Measurements from ENCODE around the gene LRRN2. TPM values are rescaled to one million over a fixed set of nuclear protein-coding genes. Genes with fewer than 3 reads are reported as not detected.

LRRN2 gene
- total and polyA plus RNA-seq, 2 donors (not counting 3 experiments of a cell fraction or from before 2014, with no cell fraction given): not detected

GRCh38 chr1:204711947-204712701 is 26.6 kb upstream of the LRRN2 start:
- dilution Hi-C loops (cut with MboI; ENCODE audit: extremely low pct_ligation_motif_present, low sequenced_read_pairs): no loop called here
- H3K79me2 ChIP-seq (ENCODE audit: control insufficient read depth, insufficient read depth, low read length): no peaks in the 10 kb centered on the region
- POLR2A ChIA-PET: no interaction called here

More at GRCh38 chr1:204711947-204712701, 26.6 kb upstream of the LRRN2 start:
- no peak overlapping the region for H3K9ac ChIP-seq (replicated peaks; ENCODE audit: extremely low read depth, insufficient read depth, low read length)
- intact Hi-C loops (cut with micrococcal nuclease): no loop called here
- no peaks in the 10 kb centered on the region for H3K9me1 ChIP-seq (replicated peaks; ENCODE audit: control insufficient read depth, extremely low read depth, insufficient read depth, low read length)
- H2AFZ ChIP-seq (ENCODE audit: low read depth, low read length): no peak overlapping the region
- no peak overlapping the region for H3K4me2 ChIP-seq (ENCODE audit: insufficient read depth, low read length)
- H3K9me3 ChIP-seq (replicated peaks; ENCODE audit: control insufficient read depth, insufficient read depth, low read length): no peaks in the 10 kb centered on the region
- no peaks in the 10 kb centered on the region for H3K4me1 ChIP-seq (ENCODE audit: control insufficient read depth, extremely low read depth, insufficient read depth, low read length)
- H3K4me3 ChIP-seq (replicated peaks in 1 of 3; ENCODE audit: insufficient read depth in 1 of 3, low read depth in 1 of 3, low read length in 3 of 3): no peak overlapping the region
- no TSS peak for BruUV-seq (replicated peaks)
- DNase-seq (ENCODE audit: low read depth, low spot score): no peak
- TF ChIP-seq EZH2 (IDR thresholded peaks at IDR 0.05; ENCODE audit: borderline replicate concordance, low read depth, low read length, severe bottlenecking): no peak
- TF ChIP-seq MAX (IDR thresholded peaks at IDR 0.05; ENCODE audit: insufficient read depth, insufficient read length): no peak
- no peak for TF ChIP-seq POLR2AphosphoS5 (IDR thresholded peaks at IDR 0.05; ENCODE audit: insufficient read depth, low read depth, low read length)
- no peak for TF ChIP-seq GATA2 (IDR thresholded peaks at IDR 0.05; ENCODE audit: insufficient read depth, insufficient read length, low read depth, low read length)
- no peak for TF ChIP-seq POLR2A (IDR thresholded peaks at IDR 0.05; ENCODE audit: low read depth, low read length)
- TF ChIP-seq CTCF (IDR thresholded peaks at IDR 0.05; ENCODE audit: extremely low read depth in 1 of 2, insufficient read depth in 1 of 2, low read depth in 1 of 2, low read length in 2 of 2): no peak
- no peak for TF ChIP-seq FOS (IDR thresholded peaks at IDR 0.05; ENCODE audit: borderline replicate concordance, insufficient read depth, low read length)
- TF ChIP-seq MYC (IDR thresholded peaks at IDR 0.05; ENCODE audit: low read depth, low read length): no peak
- no peak for TF ChIP-seq JUN (IDR thresholded peaks at IDR 0.05; ENCODE audit: borderline replicate concordance, insufficient read depth, insufficient read length, low read depth)
- no peaks in the 10 kb centered on the region for H3K36me3 ChIP-seq (ENCODE audit: control insufficient read depth in 2 of 2, extremely low read depth in 1 of 2, insufficient read depth in 2 of 2, low read length in 2 of 2)
- no peak overlapping the region for H3K27ac ChIP-seq (ENCODE audit: insufficient read depth, low read depth, low read length)
- CTCF ChIA-PET: no interaction called here
- H3K27me3 ChIP-seq (ENCODE audit: control insufficient read depth in 2 of 2, insufficient read depth in 2 of 2, low read length in 2 of 2): peaks cover 41 to 43% of the 10 kb centered on the region in 2 experiments
- H4K20me1 ChIP-seq (replicated peaks; ENCODE audit: control insufficient read depth, extremely low read depth, insufficient read depth, low read length): no peaks in the 10 kb centered on the region
- FAIRE-seq: no peak
